ENCODE results near the gene PDE6A.
A peak's percentile ranks its signal among the peaks of the same experiment; 100 is the strongest.
"Not testable (repeated sequence)": the region's sequence is repeated elsewhere in the genome, so short reads cannot be mapped to it uniquely, and the experiment has no call there.

PDE6A gene

DNA sequence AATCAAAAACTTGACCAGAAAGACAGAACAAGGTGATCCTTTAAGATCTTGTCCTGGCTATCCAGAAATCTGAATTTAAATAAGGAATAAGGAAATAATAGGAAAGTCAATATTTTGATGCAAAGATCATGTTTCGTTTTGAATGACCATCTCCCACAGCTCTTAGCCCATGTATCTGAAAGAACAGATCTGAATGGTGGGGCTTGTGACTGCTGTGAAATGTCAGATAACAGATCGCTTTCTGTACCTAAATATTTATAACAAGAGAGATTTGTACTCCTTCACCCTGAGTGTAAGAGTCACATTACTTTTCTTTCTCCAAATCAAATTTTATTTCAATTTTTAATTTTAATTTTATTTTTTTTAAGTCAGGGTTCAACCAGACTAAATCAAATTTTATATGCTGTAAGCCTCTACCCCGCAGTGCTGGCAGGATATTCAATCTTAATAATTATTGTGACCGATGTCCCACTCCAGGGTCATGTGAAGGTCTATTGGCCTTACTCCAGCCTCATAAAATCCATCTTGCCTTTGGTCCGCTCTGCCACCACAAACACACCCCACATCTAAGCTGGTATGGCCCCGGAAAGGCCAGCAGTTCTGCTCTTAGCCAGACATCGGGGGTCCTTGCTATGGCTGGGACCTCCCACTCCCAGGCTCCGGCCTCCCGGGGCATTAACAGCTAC lies 9.0 kb upstream of the PDE6A start:
- DNase-seq (ENCODE audit: low read depth): no peak
- no peak overlapping the region for H3K4me3 ChIP-seq (ENCODE audit: low read depth, low read length)
- TF ChIP-seq, protein P1, sequence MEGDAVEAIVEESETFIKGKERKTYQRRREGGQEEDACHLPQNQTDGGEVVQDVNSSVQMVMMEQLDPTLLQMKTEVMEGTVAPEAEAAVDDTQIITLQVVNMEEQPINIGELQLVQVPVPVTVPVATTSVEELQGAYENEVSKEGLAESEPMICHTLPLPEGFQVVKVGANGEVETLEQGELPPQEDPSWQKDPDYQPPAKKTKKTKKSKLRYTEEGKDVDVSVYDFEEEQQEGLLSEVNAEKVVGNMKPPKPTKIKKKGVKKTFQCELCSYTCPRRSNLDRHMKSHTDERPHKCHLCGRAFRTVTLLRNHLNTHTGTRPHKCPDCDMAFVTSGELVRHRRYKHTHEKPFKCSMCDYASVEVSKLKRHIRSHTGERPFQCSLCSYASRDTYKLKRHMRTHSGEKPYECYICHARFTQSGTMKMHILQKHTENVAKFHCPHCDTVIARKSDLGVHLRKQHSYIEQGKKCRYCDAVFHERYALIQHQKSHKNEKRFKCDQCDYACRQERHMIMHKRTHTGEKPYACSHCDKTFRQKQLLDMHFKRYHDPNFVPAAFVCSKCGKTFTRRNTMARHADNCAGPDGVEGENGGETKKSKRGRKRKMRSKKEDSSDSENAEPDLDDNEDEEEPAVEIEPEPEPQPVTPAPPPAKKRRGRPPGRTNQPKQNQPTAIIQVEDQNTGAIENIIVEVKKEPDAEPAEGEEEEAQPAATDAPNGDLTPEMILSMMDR (IDR thresholded peaks at IDR 0.05; ENCODE audit: low read depth, low read length, missing control alignments): no peak

DNA sequence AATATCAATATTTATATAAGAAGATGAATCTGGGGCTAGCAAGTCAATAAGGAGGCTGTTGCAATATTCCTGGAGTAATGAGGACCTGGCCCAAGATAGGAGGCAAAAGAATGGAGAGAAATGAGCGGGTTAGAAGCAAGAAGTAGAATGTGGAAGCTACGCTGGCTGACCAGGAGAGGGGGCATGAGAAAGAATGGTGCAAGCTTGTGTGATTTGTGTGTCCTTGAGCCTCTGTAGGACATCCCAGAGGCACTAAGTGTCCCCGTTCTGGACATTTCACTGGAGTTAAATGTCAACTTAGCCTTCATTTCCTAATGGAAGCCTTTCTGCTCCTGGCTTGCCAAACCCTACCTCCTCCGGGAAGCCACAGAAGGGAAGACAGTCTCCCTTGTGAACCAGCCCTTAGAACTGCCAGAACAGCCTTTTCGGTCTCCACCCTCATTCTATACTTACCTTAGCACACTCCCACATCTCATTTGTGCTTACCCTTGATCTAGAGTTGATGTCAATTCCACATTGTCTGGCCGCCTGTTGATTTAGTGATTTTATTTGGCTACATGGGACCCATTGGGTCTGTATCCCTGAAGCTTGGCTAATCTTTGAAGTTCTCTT lies 6.7 kb upstream of the PDE6A start:
- no peak overlapping the region for H3K4me3 ChIP-seq (ENCODE audit: low read depth, low read length)
- no peak for DNase-seq (ENCODE audit: low read depth)
- TF ChIP-seq, protein P1 (IDR thresholded peaks at IDR 0.05; ENCODE audit: low read depth, low read length, missing control alignments): peak; percentile 32

DNA sequence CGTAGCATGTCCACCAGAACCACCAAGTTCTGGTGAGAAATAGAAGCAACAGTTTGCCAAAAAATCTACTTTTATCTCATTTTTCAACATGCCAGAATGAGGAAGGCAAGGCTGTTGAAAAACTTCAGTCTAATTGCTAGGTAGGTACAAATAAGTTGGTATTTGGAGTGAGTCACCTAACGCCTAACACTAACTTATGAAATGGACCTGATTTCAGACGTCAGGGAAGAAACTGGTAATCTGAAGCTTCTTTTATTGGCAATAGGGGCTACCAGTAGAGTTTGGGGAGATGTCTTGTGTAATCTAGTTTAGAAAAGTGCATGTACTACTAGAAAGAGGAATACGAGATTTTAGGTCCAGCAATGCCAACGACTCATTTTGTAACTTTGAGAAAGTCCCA lies 4.4 kb upstream of the PDE6A start:
- TF ChIP-seq, protein P1 (IDR thresholded peaks at IDR 0.05; ENCODE audit: low read depth, low read length, missing control alignments): no peak
- no peak for DNase-seq (ENCODE audit: low read depth)
- no peak overlapping the region for H3K4me3 ChIP-seq (ENCODE audit: low read depth, low read length)

DNA sequence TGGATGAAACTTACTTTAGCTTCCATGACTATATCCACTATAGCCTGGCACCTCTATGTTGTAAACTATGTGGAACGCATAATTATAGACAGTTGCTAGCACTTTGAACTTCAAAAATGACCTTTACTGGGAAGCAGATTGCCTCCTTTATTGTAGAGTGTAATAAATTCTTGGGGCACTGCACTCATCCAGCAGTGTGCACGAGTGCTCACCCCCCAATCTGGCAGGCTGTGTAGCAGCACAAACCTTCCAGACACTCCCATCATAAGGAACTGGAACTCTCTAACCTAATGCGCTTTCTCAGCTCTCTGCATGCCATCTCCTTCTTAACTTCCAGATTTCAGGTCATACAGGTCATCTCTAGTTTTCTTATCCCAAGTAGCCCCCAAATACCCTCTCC lies 1.5 kb upstream of the PDE6A start:
- TF ChIP-seq, protein P1 (IDR thresholded peaks at IDR 0.05; ENCODE audit: low read depth, low read length, missing control alignments): no peak
- H3K4me3 ChIP-seq (ENCODE audit: low read depth, low read length): no peak overlapping the region
- DNase-seq (ENCODE audit: low read depth): no peak

DNA sequence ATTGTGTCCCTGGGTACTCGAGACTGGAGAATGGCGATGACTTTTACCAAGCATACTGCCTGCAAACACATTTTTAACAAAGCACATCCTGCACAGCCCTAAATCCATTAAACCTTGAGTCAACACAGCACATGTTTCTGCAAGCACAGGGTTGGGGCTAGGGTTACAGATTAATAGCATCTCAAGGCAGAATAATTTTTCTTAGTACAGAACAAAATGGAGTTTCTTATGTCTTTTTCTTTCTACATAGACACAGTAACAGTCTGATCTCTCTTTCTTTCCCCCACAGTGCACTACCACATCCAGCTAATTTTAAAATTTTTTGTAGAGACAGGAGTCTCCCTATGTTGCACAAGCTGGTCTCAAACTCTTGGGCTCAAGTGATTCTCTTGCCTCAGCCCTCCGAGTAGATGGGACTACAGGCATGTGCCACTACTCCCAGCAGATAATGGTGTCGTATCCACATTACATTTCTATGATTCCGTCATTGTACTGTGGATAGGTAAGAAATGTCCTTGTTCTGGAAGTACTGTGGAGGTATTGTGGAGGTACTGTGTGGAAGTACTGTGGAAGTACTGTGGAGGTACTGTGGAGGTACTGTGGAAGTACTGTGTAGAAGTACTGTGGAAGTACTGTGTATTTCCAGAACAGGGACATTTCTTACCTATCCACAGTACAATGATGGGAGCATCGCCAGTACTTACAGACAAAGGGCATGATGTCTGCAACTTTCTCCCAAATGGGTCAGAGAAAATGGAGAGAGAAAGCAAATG lies 1.2 kb downstream of the PDE6A start:
- not testable (repeated sequence) for H3K4me3 ChIP-seq (ENCODE audit: low read depth, low read length); DNase-seq (ENCODE audit: low read depth)

DNA sequence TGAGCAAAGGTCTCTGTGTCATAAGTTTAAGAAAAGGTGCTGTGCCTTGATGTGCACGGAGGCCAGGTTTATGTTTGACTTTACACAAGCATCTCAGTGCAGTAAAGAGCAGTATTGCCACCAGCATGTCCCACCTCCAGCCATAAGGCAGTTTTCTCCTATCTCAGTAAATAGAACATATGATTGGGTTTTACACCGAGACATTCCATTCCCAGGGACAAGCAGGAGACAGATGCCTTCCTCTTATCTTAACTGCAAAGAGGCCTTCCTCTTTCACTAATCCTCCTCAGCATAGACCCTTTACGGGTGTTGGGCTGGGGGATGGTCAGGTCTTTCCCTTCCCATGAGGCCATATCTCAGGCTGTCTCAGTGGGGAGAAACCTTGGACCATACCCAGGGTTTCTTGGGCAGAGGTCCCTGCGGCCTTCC lies 1.8 kb downstream of the PDE6A start:
- H3K4me3 ChIP-seq (ENCODE audit: low read depth, low read length); DNase-seq (ENCODE audit: low read depth): not testable (repeated sequence)

DNA sequence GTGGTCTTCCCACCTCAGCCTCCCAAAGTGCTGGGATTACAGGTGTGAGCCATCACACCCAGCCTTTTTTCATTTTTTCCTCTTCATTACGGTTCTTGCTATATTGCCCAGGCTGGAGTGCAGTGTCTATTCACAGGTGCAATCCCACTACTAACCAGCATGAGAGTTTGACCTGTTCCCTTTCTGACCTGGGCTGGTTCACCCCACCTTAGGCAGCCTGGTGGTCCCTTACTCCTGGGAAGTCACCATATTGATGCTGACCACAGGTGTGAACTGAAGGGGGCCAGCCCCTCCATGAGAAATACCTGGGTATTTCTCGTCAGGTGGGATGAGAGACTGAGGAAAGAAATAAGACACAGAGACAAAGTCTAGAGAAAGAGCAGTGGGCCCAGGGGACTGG lies 2.4 kb downstream of the PDE6A start:
- H3K4me3 ChIP-seq (ENCODE audit: low read depth, low read length): no peak overlapping the region
- no peak for DNase-seq (ENCODE audit: low read depth)
- TF ChIP-seq, protein P1 (IDR thresholded peaks at IDR 0.05; ENCODE audit: low read depth, low read length, missing control alignments): no peak
